SK-N-SH treated with all-trans-retinoic acid at 6 μM for 48 hours (cell line): ENCODE measurements around the gene TRIM75.
A peak's percentile ranks its signal among the peaks of the same experiment; 100 is the strongest.
"Not testable (repeated sequence)": the region's sequence is repeated elsewhere in the genome, so short reads cannot be mapped to it uniquely, and the experiment has no call there.

Experiments used
- ATAC-seq: fragments of 200-7000 bp; cut with Tn5 transposase; 3 replicates; pipeline ENCODE4 v1.9.1; 2020; ENCODE audit warnings: mild to moderate bottlenecking, moderate library complexity
- ARNTL ChIP-seq: fragments of 450-650 bp; formaldehyde crosslinking; IDR thresholded peaks from 2 replicates; pipeline ENCODE4 v1.5.0; 2020; ENCODE audit warnings: low read depth, mild to moderate bottlenecking, moderate library complexity, borderline replicate concordance
- BACH2 ChIP-seq: fragments of 250-450 bp; sonication (Bioruptor Pico); IDR thresholded peaks from 2 replicates; pipeline ENCODE4 v1.9.0; 2021; ENCODE audit warnings: mild to moderate bottlenecking, borderline replicate concordance
- CREB5 ChIP-seq: fragments of 250-450 bp; sonication (Bioruptor Pico); IDR thresholded peaks from 2 replicates; pipeline ENCODE4 v1.5.1; 2020; ENCODE audit warnings: low read depth, mild to moderate bottlenecking, moderate library complexity
- CSDC2 ChIP-seq: fragments of 250-450 bp; sonication (Bioruptor Pico); IDR thresholded peaks from 2 replicates; pipeline ENCODE4 v1.5.0; 2020; ENCODE audit warnings: mild to moderate bottlenecking, moderate library complexity
- GLIS3 ChIP-seq: fragments of 250-450 bp; sonication (Bioruptor Pico); IDR thresholded peaks from 2 replicates; pipeline ENCODE4 v1.5.0; 2020; ENCODE audit warnings: mild to moderate bottlenecking, moderate library complexity
- ISL1 ChIP-seq: fragments of 250-450 bp; sonication (Bioruptor Pico); IDR thresholded peaks from 2 replicates; pipeline ENCODE4 v2.1.2; 2022; ENCODE audit warnings: mild to moderate bottlenecking, moderate library complexity
- OSR1 ChIP-seq: fragments of 250-450 bp; sonication (Bioruptor Pico); IDR thresholded peaks from 2 replicates; pipeline ENCODE4 v1.8.0; 2022; ENCODE audit warnings: moderate library complexity, mild to moderate bottlenecking, inconsistent platforms
- PATZ1 ChIP-seq: fragments of 250-450 bp; sonication (Bioruptor Pico); IDR thresholded peaks from 2 replicates; pipeline ENCODE4 v1.8.0; 2020; ENCODE audit warnings: mild to moderate bottlenecking, moderate library complexity, borderline replicate concordance
- POU6F1 ChIP-seq: fragments of 250-450 bp; sonication (Bioruptor Pico); IDR thresholded peaks from 2 replicates; pipeline ENCODE4 v1.8.0; 2021; ENCODE audit warnings: low read depth, mild to moderate bottlenecking, moderate library complexity, borderline replicate concordance
- PPARA ChIP-seq: fragments of 250-450 bp; sonication (Bioruptor Pico); IDR thresholded peaks from 2 replicates; pipeline ENCODE4 v1.5.0; 2020; ENCODE audit warnings: mild to moderate bottlenecking, borderline replicate concordance
- SNAI2 ChIP-seq: fragments of 250-450 bp; sonication (Bioruptor Pico); IDR thresholded peaks from 2 replicates; pipeline ENCODE4 v1.5.0; 2020; ENCODE audit warnings: mild to moderate bottlenecking, moderate library complexity
- TCF4 ChIP-seq: fragments of 250-450 bp; sonication (Bioruptor Pico); IDR thresholded peaks from 2 replicates; pipeline ENCODE4 v1.8.0; 2021; ENCODE audit warnings: mild to moderate bottlenecking, moderate library complexity, borderline replicate concordance
- TOX ChIP-seq: fragments of 250-450 bp; sonication (Bioruptor Pico); IDR thresholded peaks from 2 replicates; pipeline ENCODE4 v1.8.0; 2021; ENCODE audit warnings: mild to moderate bottlenecking, moderate library complexity, borderline replicate concordance
- TSHZ2 ChIP-seq: fragments of 250-450 bp; sonication (Bioruptor Pico); IDR thresholded peaks from 2 replicates; pipeline ENCODE4 v1.5.0; 2020; ENCODE audit warnings: mild to moderate bottlenecking, moderate library complexity
- ZFP3 ChIP-seq: fragments of 250-450 bp; sonication (Bioruptor Pico); IDR thresholded peaks from 2 replicates; pipeline ENCODE4 v1.5.0; 2020; ENCODE audit warnings: mild to moderate bottlenecking, moderate library complexity
- ZFP30 ChIP-seq: fragments of 450-650 bp; formaldehyde crosslinking; IDR thresholded peaks from 2 replicates; pipeline ENCODE4 v1.5.0; 2022; ENCODE audit warnings: mild to moderate bottlenecking, moderate library complexity
- ZNF565 ChIP-seq: fragments of 450-650 bp; formaldehyde crosslinking; conservative IDR thresholded peaks from 2 replicates; pipeline ENCODE4 v1.5.0; 2020; ENCODE audit warnings: low read depth, mild to moderate bottlenecking, moderate library complexity
- ZNF70 ChIP-seq: fragments of 450-650 bp; formaldehyde crosslinking; IDR thresholded peaks from 2 replicates; pipeline ENCODE4 v1.5.0; 2020; ENCODE audit warnings: mild to moderate bottlenecking, moderate library complexity

The TRIM75 gene

GRCh38 chr4:165060938-165061337 lies 7.3 kb downstream of the TRIM75 start:
- ATAC-seq, result peak; percentile 69; the same call in 2 of the 3 replicates
- TF ChIP-seq BACH2 (CRISPR knock-in tag) (no peak), POU6F1 (CRISPR knock-in tag) (no peak), TOX (CRISPR knock-in tag) (no peak)

GRCh38 chr4:165070560-165070959 lies 16.9 kb downstream of the TRIM75 start:
- TF ChIP-seq ZNF70 (CRISPR knock-in tag) (no peak), TSHZ2 (no peak), ZFP30 (no peak), TCF4 (CRISPR knock-in tag) (no peak), GLIS3 (CRISPR knock-in tag) (no peak), PATZ1 (CRISPR knock-in tag) (no peak), OSR1 (CRISPR knock-in tag) (no peak), BACH2 (CRISPR knock-in tag) (no peak), SNAI2 (CRISPR knock-in tag) (no peak), ARNTL (CRISPR knock-in tag) (no peak), CSDC2 (CRISPR knock-in tag) (no peak), ZFP3 (CRISPR knock-in tag) (no peak), PPARA (CRISPR knock-in tag) (no peak), TOX (CRISPR knock-in tag) (no peak), CREB5 (CRISPR knock-in tag) (no peak)
- TF ChIP-seq, all 23 proteins: peak for 0
- no peak for ATAC-seq

GRCh38 chr4:165073346-165073745 lies 19.7 kb downstream of the TRIM75 start:
- ATAC-seq, result not testable (repeated sequence)

- ATAC-seq, result no peak
- TF ChIP-seq ZNF565, result no peak
- TF ChIP-seq TCF4 (CRISPR knock-in tag), result no peak
- TF ChIP-seq CREB5 (CRISPR knock-in tag), result no peak
- no peak for TF ChIP-seq ZNF70 (CRISPR knock-in tag)
- TF ChIP-seq OSR1 (CRISPR knock-in tag), result no peak
- no peak for TF ChIP-seq ISL1 (CRISPR knock-in tag)
These were observed 23.4 kb downstream of the TRIM75 start for GRCh38 chr4:165077034-165077578.
